GM21367 (cell line): Measurements from ENCODE around the gene MEAF6.

Source experiments
- ATAC-seq: cut with Tn5 transposase; IDR thresholded peaks from one replicate; pipeline ENCODE4 v1.9.1; 2021; ENCODE audit not compliant: unreplicated experiment

MEAF6 gene

GRCh38 chr1:37446874-37447273 lies 67.7 kb downstream of the MEAF6 start:
- no peak for ATAC-seq

GRCh38 chr1:37442644-37443043 lies 71.9 kb downstream of the MEAF6 start:
- ATAC-seq: no peak
